Measurements from ENCODE around the gene UNC13A.

DNA sequence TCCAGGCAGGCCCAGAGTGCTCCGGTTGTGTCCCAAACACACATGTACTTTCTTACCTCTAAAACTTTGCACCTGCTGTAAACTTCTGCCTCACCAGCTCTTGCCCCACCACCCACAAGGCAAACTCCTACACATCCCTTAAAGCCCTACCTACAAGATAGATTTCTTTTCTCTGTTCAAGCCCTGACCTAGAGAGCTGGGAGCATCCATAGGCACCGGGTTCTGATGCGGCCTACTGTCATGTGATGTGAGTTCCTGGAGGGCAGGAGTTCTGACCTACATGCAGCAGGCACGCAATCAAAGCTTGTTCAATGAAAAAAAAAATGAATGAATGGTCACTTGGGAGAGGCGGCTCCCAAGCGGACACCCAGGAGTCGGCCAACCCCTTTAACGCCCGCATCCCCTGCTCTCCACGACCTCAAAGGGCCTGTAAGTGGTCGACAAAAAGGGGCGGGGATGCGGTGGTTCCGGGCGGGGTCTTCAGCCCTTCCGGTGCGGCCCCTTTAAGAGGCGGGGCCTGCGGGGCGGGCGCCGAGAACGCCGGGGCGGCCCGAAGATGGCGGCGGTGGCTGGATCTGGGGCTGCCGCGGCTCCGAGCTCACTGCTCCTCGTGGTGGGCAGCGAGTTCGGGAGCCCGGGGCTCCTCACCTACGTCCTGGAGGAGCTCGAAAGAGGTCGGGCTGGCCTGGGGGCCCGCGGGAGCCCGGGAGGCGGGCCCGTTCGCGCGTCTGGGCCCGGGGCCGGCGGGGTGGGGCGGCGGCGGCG is 31.0 kb upstream of the UNC13A start, which contains the start of gene MAP1S:
- TF ChIP-seq EZH2 (IDR thresholded peaks at IDR 0.05; ENCODE audit: borderline replicate concordance, low read depth, low read length, severe bottlenecking) (no peak), POLR2A (IDR thresholded peaks at IDR 0.05; ENCODE audit: low read depth, low read length) (peak; percentile 92), POLR2AphosphoS5 (IDR thresholded peaks at IDR 0.05; ENCODE audit: insufficient read depth, low read depth, low read length) (peak; percentile 92), JUN (IDR thresholded peaks at IDR 0.05; ENCODE audit: borderline replicate concordance, insufficient read depth, insufficient read length, low read depth) (no peak), GATA2 (IDR thresholded peaks at IDR 0.05; ENCODE audit: insufficient read depth, insufficient read length, low read depth, low read length) (no peak), FOS (IDR thresholded peaks at IDR 0.05; ENCODE audit: borderline replicate concordance, insufficient read depth, low read length) (no peak), MYC (IDR thresholded peaks at IDR 0.05; ENCODE audit: low read depth, low read length) (no peak)
- TF ChIP-seq, protein P1, sequence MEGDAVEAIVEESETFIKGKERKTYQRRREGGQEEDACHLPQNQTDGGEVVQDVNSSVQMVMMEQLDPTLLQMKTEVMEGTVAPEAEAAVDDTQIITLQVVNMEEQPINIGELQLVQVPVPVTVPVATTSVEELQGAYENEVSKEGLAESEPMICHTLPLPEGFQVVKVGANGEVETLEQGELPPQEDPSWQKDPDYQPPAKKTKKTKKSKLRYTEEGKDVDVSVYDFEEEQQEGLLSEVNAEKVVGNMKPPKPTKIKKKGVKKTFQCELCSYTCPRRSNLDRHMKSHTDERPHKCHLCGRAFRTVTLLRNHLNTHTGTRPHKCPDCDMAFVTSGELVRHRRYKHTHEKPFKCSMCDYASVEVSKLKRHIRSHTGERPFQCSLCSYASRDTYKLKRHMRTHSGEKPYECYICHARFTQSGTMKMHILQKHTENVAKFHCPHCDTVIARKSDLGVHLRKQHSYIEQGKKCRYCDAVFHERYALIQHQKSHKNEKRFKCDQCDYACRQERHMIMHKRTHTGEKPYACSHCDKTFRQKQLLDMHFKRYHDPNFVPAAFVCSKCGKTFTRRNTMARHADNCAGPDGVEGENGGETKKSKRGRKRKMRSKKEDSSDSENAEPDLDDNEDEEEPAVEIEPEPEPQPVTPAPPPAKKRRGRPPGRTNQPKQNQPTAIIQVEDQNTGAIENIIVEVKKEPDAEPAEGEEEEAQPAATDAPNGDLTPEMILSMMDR (IDR thresholded peaks at IDR 0.05; ENCODE audit: extremely low read depth in 1 of 2, insufficient read depth in 1 of 2, low read depth in 1 of 2, low read length in 2 of 2): no peak
- TF ChIP-seq, protein P2, sequence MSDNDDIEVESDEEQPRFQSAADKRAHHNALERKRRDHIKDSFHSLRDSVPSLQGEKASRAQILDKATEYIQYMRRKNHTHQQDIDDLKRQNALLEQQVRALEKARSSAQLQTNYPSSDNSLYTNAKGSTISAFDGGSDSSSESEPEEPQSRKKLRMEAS (IDR thresholded peaks at IDR 0.05; ENCODE audit: insufficient read depth, insufficient read length): no peak

All from endothelial cell of umbilical vein (primary cell).